Lower leg skin (tissue), 3 donors: ENCODE results near the gene CALHM3.

Experiments
- CTCF ChIP-seq, 3 donors: fragments of 450-650 bp; IDR thresholded peaks; one replicate each; pipeline ENCODE4 v1.5.1; 2016; ENCODE audit warnings: antibody characterized with exemption in 3 of 3, mild to moderate bottlenecking in 3 of 3, moderate library complexity in 2 of 3
- POLR2A ChIP-seq, 2 donors: fragments of 450-650 bp; IDR thresholded peaks; one replicate each; pipeline ENCODE4 v1.6.1; 2016 to 2017; ENCODE audit warnings: antibody characterized with exemption in 2 of 2, mild to moderate bottlenecking in 1 of 2, moderate library complexity in 1 of 2

- no peak for TF ChIP-seq CTCF (IDR thresholded peaks at IDR 0.05)
- no peak for TF ChIP-seq POLR2A (IDR thresholded peaks at IDR 0.05)
These were observed 369 bp downstream of the CALHM3 start for GRCh38 chr10:103478671-103479070.
